Natural killer cell (primary cell): Measurements from ENCODE around the gene PRTN3. TPM values are rescaled to one million over a fixed set of nuclear protein-coding genes. Genes with fewer than 3 reads are reported as not detected.

Experiments used
- ATAC-seq, 3 donors: fragments of 150-1000 bp in 2 of 3; fragments of 200-7000 bp in 1 of 3; cut with Tn5 transposase; 1 replicate in 1 of 3; 2 replicates in 2 of 3; pipeline ENCODE4 v1.10.0; 2021; ENCODE audit warnings: mild to moderate bottlenecking in 2 of 3, moderate library complexity in 2 of 3
- DNase-seq, 2 donors: peaks; one replicate each; pipeline versions ENCODE4 v3.0.0 to v3.0.0-alpha.2; 2013 to 2021; ENCODE audit warnings: mixed read lengths in 1 of 2
- H3K27ac ChIP-seq: one replicate; pipeline ENCODE4 v1.5.1; 2013; ENCODE audit warnings: mild to moderate bottlenecking, low read length
- H3K27me3 ChIP-seq: one replicate; pipeline ENCODE4 v1.6.1; 2013; ENCODE audit warnings: low read length; ENCODE audit not compliant: control insufficient read depth, insufficient read depth
- H3K36me3 ChIP-seq: one replicate; pipeline ENCODE4 v1.6.1; 2013; ENCODE audit warnings: low read length; ENCODE audit not compliant: control insufficient read depth, insufficient read depth
- H3K4me1 ChIP-seq: one replicate; pipeline ENCODE4 v1.6.1; 2013; ENCODE audit warnings: low read length; ENCODE audit not compliant: control insufficient read depth, insufficient read depth
- H3K4me3 ChIP-seq: one replicate; pipeline ENCODE4 v1.5.1; 2013; ENCODE audit warnings: low read length
- H3K9me3 ChIP-seq: one replicate; pipeline ENCODE4 v1.6.1; 2013; ENCODE audit warnings: low read length; ENCODE audit not compliant: control insufficient read depth, insufficient read depth
- H3K27ac Mint-ChIP-seq, 2 donors: one replicate each; pipeline ENCODE4 v1.8.0; 2022; ENCODE audit warnings: mild to moderate bottlenecking in 2 of 2, mixed read lengths in 2 of 2, moderate library complexity in 1 of 2
- H3K27me3 Mint-ChIP-seq, 2 donors: one replicate each; pipeline ENCODE4 v1.8.0; 2022; ENCODE audit warnings: low read depth in 2 of 2, mixed read lengths in 2 of 2
- H3K36me3 Mint-ChIP-seq: one replicate; pipeline ENCODE4 v1.8.0; 2022; ENCODE audit warnings: mixed read lengths
- H3K4me1 Mint-ChIP-seq, 2 donors: one replicate each; pipeline ENCODE4 v1.8.0; 2022; ENCODE audit warnings: mixed read lengths in 2 of 2
- H3K4me3 Mint-ChIP-seq: one replicate; pipeline ENCODE4 v1.8.0; 2022; ENCODE audit warnings: mild to moderate bottlenecking, moderate library complexity, mixed read lengths
- H3K9me3 Mint-ChIP-seq, 2 donors: one replicate each; pipeline ENCODE4 v1.8.0; 2022; ENCODE audit warnings: mixed read lengths in 2 of 2
- CTCF ChIP-seq: fragments of 200-600 bp; IDR thresholded peaks from one replicate; pipeline ENCODE4 v1.8.0; 2022; ENCODE audit warnings: antibody characterized with exemption
- WGBS: methylation state at CpG from one replicate; pipeline ENCODE4 v1.1.7; 2013; ENCODE audit warnings: missing lambda C conversion rate; ENCODE audit not compliant: insufficient coverage; 5-methylcytosine and 5-hydroxymethylcytosine counted together
- intact Hi-C: fragments of 100-400 bp; cut with micrococcal nuclease; formaldehyde crosslinking; loops from one replicate; pipeline ENCODE4 v1.14.2; 2022
- total RNA-seq, 4 donors: library from RNA; stranded (reverse); fragments of 120-200 nt in 1 of 4; gene quantifications; one replicate each; pipeline versions ENCODE4 v1.2.3 to v1.2.4, GENCODE V29; 2013 to 2022

The PRTN3 gene
- total RNA-seq, 3 donors from 2014 or later (not counting 1 experiment from before 2014, with no cell fraction given): 0.36 to 0.73 TPM; not detected in 1

- DNase-seq (no peak), ATAC-seq (no peak)
- H3K27me3 Mint-ChIP-seq: no peaks in the 10 kb centered on the region
- H3K27ac Mint-ChIP-seq: peak overlapping the region in 1 of 2 donors; percentile 64
- H3K36me3 ChIP-seq: peaks cover 54% of the 10 kb centered on the region
- peaks cover 6 to 10% of the 10 kb centered on the region in 2 donors for H3K4me1 Mint-ChIP-seq
- no peak overlapping the region for H3K4me3 Mint-ChIP-seq
- intact Hi-C loops: no loop called here
- WGBS: 91% methylated on average over 25 of the region's 25 CpGs
- H3K9me3 ChIP-seq: no peaks in the 10 kb centered on the region
- peaks cover 8% of the 10 kb centered on the region for H3K36me3 Mint-ChIP-seq
- H3K27me3 ChIP-seq: no peaks in the 10 kb centered on the region
- H3K4me3 ChIP-seq: no peak overlapping the region
- H3K9me3 Mint-ChIP-seq: no peaks in the 10 kb centered on the region
- TF ChIP-seq CTCF: no peak
- no peak overlapping the region for H3K27ac ChIP-seq
- no peaks in the 10 kb centered on the region for H3K4me1 ChIP-seq
Observed at GRCh38 chr19:810883-811489, 29.8 kb upstream of the PRTN3 start.

DNA sequence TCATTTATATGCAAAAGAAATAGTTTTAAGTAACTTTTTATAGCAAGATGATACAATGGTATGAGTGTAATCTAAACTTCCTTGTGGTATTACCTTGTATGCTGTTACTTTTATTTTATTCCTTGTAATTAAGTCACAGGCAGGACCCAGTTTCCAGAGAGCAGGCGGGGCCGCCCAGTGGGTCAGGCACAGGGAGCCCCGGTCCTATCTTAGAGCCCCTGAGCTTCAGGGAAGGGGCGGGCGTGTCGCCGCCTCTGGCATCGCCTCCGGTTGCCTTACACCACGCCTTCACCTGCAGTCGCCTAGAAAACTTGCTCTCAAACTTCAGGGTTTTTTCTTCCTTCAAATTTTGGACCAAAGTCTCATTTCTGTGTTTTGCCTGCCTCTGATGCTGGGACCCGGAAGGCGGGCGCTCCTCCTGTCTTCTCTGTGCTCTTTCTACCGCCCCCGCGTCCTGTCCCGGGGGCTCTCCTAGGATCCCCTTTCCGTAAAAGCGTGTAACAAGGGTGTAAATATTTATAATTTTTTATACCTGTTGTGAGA lies 29.2 kb upstream of the PRTN3 start:
- Mint-ChIP-seq H3K9me3 (peaks cover 0 to 3% of the 10 kb centered on the region in 2 donors), H3K4me1 (peaks cover 6 to 14% of the 10 kb centered on the region in 2 donors), H3K27me3 (no peaks in the 10 kb centered on the region), H3K27ac (peak overlapping the region in 1 of 2 donors; percentile 64), H3K36me3 (peaks cover 8% of the 10 kb centered on the region), H3K4me3 (peak overlapping the region; percentile 1)
- H3K27ac ChIP-seq: no peak overlapping the region
- no peaks in the 10 kb centered on the region for H3K4me1 ChIP-seq
- TF ChIP-seq CTCF: no peak
- intact Hi-C loops: no loop called here
- H3K4me3 ChIP-seq: no peak overlapping the region
- ATAC-seq: no peak
- no peaks in the 10 kb centered on the region for H3K27me3 ChIP-seq
- 95% methylated on average over 19 of the region's 20 CpGs for WGBS
- H3K9me3 ChIP-seq: no peaks in the 10 kb centered on the region
- peaks cover 52% of the 10 kb centered on the region for H3K36me3 ChIP-seq
- no peak for DNase-seq

GRCh38 chr19:812049-812746 lies 28.6 kb upstream of the PRTN3 start:
- peaks cover 7% of the 10 kb centered on the region for H3K36me3 Mint-ChIP-seq

More at GRCh38 chr19:812049-812746, 28.6 kb upstream of the PRTN3 start:
- peaks cover 6 to 19% of the 10 kb centered on the region in 2 donors for H3K4me1 Mint-ChIP-seq
- peaks cover 0 to 4% of the 10 kb centered on the region in 2 donors for H3K9me3 Mint-ChIP-seq
- peak in 1 of 3 donors; percentile 3 for ATAC-seq
- intact Hi-C loops: no loop called here
- Histone ChIP-seq H3K4me1 (no peaks in the 10 kb centered on the region), H3K27ac (no peak overlapping the region), H3K27me3 (no peaks in the 10 kb centered on the region), H3K4me3 (no peak overlapping the region), H3K36me3 (peaks cover 46% of the 10 kb centered on the region), H3K9me3 (no peaks in the 10 kb centered on the region)
- no peaks in the 10 kb centered on the region for H3K27me3 Mint-ChIP-seq
- peak in 1 of 2 donors; percentile 31 for DNase-seq
- TF ChIP-seq CTCF: no peak
- H3K4me3 Mint-ChIP-seq: peak overlapping the region; percentile 1
- peak overlapping the region in 1 of 2 donors; percentile 64 for H3K27ac Mint-ChIP-seq
- WGBS: 96% methylated on average over 80 of the region's 80 CpGs
